GM03348 (cell line): ENCODE measurements around the gene GOLGA8R.
"Not testable (repeated sequence)": the region's sequence is repeated elsewhere in the genome, so short reads cannot be mapped to it uniquely, and the experiment has no call there.

Source experiments
- DNase-seq: peaks from one replicate; pipeline ENCODE4 v3.0.0; 2012; ENCODE audit warnings: low spot score

The GOLGA8R gene, protein sequence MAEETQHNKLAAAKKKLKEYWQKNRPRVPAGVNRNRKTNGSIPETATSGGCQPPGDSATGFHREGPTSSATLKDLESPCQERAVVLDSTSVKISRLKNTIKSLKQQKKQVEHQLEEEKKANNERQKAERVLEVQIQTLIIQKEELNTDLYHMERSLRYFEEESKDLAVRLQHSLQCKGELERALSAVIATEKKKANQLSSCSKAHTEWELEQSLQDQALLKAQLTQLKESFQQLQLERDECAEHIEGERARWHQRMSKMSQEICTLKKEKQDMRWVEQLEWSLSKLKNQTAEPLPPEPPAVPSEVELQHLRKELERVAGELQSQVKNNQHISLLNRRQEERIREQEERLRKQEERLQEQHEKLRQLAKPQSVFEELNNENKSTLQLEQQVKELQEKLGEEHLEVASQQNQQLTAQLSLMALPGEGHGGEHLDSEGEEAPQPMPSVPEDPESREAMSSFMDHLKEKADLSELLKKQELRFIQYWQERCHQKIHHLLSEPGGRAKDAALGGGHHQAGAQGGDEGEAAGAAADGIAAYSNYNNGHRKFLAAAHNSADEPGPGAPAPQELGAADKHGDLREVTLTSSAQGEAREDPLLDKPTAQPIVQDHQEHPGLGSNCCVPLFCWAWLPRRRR

DNA sequence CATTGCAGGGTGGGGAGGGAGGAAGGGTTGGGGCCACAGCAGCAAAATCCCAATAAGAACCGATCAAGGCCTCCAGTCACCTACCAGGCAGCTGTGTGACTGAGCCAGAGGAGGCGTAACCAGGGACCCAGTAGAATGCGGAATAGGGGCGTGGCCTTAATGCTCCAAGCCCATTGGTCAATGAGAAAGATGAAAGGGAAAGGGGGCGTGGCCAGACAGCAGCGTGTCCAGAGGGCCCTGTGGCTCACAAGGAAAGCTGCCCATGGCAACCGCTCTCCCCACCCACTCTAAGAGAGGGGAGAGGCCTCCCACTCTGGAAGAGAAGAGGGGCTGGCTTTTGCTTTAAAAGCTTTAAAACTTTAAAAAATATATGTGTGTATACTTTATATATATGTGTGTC lies at the start of gene GOLGA8R:
GOLGA8R (minus strand) TSS at position 101 of the 400 bp plus-strand sequence; CDS start at position 3, 98 bp downstream.
- DNase-seq: not testable (repeated sequence)

DNA sequence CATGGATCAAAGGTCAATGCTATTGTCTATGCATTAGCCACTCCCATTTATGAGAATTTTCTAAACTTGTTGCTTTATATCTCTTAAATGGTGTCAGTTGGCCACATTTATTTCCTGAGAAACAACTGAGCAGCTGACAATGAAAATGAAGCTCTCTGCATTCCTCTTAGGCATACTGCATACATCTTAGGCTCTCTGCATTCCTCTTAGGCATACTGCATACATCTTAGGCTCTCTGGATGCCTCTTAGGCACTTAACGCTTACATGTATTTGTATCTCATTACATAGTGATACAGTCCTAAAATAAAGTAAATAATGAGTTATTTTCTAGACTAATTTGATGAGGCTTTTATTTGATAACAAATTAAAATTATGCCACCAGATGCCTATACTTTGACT lies 49.8 kb upstream of the GOLGA8R start:
- not testable (repeated sequence) for DNase-seq

DNA sequence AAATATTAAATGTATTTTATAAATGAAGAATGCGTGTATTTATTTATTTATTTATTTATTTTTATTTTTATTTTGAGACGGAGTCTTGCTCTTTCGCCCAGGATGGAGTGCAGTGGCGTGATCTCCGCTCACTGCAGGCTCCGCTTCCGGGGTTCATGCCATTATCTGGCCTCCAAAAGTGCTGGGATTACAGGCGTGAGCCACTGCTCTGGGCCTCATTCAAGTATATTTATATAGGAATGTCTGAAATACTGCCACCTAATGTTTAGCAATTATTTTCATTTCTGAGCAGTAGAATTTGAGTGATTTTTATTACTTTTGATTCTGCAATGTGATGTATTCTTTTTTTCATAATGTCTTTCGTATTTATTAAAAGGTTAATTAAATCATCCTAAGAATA lies 48.1 kb upstream of the GOLGA8R start:
- DNase-seq: not testable (repeated sequence)

DNA sequence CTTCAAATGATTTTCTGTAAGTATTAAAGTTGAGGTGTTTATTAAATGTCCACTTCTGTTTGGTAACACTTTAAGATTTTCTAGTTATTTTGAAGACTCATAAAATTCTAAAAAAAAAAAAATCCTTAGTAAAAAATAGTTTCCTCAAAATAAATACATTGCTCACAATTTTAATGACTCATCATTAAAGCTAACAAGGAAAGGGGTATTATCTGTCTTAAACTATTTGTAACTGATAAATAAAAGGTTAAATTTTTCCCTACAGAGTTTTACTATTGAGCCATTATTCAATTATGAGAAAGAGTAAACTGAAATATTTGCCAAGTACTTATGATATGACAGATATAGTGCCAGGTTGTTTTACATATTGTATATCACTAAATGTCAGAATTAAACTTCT lies 38.6 kb upstream of the GOLGA8R start:
- not testable (repeated sequence) for DNase-seq

DNA sequence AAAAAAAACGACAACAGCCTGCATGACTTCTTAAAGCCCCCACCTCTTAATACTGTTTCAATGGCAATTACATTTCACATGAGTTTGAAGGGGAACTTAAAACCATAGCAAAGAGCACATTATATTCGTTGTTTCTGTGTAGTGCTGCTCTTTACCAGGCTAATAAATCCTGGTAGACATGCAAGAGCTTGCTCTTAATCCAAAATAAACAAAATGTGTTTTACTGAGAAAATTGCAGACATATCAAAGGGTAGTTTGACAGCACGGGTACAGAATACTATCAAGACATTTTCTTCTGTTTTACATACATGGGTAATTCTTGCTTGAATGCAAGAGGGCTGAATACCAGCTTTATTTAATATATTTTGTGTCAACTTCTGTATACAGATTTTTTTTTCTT lies 24.3 kb upstream of the GOLGA8R start:
- DNase-seq: not testable (repeated sequence)

DNA sequence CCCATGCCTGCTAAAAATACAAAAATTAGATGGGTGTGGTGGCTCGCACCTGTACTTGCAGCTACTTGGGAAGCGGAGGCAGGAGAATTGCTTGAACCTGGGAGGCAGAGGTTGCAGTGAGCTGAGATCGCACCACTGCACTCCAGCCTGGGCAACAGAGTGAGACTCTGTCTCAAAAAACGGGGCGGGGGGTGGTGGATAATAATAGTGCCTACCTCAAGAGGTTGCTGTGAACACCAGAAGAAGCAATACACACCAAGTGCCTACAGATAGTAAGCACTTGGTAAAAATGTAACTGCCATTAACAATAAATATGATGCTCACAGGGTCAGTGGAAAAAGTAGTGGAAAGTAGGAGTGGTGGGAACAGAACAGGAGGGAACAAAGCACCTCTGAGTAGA lies 21.8 kb upstream of the GOLGA8R start:
- DNase-seq: not testable (repeated sequence)

DNA sequence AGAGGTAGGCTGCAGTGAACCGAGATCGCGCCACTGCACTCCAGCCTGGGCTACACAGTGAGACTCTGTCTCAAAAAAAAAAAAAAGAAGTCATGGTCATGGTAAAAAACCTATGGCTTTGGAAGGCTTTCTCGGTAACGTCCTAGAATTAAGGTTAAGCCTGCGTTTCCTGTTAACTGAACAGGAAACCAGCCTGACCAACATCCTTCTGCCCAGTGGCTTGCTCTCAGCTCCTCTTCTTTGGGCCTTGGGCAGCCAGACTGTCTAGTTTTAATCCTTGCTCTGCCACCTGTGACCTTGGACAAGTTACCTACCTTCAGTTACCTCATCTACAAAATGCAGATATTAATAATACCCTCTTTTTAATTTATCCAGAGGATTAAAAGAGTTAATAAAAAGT lies 6.7 kb upstream of the GOLGA8R start:
- DNase-seq: not testable (repeated sequence)

DNA sequence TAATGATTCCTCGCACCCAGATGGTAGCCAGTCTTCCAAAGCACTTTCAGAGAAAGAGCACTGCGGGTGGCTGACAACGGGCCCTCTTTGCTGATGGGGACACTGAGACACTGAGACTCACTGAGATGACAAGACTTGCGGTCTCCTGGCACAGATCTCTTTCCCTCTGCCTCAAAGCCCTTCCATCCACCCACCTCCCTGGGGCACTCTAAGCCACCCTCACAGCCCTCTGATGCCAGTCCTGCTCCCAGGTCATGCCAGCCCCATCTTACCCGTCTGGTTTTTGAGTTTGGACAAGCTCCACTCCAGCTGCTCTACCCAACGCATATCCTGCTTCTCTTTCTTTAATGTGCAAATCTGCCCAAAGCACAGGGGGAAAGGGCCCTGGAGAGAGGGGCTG lies 6.4 kb downstream of the GOLGA8R start:
- not testable (repeated sequence) for DNase-seq

DNA sequence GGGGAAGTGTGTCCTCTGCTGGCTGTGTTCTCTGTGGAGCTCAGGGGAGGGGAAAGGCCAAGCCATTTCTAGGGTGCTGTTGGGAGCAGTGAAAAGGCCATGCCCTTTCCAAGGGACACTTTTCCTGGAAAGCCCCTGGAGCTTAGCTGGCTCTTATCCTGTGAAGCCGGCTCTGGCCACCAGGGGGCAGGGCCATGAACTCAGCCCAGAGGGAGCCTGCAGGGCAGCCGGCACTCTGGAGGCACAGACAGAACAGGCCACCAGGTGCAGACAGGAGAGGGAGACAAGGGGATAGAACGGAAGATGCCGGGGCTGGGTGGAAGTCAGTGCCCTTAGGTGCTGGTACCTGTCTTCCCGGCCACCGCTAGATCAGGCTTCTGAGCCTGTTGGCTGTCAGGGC lies 15.1 kb downstream of the GOLGA8R start:
- DNase-seq: not testable (repeated sequence)

DNA sequence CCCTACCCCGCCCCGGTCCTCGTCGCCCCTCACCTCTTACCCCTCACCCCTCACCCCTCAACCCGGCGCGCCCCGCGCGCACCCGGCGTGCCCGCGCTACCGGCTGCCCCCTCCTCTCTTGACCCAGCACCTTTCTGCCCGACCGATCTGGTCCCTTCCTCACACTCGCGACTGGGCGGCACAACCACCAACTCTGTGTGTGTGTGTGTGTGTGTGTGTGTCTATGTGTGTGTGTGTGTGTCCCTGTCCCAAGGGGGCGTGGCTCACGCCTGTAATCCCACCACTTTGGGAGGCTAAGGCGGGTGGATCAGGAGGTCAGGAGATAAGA lies 20.4 kb downstream of the GOLGA8R start:
- DNase-seq: not testable (repeated sequence)

DNA sequence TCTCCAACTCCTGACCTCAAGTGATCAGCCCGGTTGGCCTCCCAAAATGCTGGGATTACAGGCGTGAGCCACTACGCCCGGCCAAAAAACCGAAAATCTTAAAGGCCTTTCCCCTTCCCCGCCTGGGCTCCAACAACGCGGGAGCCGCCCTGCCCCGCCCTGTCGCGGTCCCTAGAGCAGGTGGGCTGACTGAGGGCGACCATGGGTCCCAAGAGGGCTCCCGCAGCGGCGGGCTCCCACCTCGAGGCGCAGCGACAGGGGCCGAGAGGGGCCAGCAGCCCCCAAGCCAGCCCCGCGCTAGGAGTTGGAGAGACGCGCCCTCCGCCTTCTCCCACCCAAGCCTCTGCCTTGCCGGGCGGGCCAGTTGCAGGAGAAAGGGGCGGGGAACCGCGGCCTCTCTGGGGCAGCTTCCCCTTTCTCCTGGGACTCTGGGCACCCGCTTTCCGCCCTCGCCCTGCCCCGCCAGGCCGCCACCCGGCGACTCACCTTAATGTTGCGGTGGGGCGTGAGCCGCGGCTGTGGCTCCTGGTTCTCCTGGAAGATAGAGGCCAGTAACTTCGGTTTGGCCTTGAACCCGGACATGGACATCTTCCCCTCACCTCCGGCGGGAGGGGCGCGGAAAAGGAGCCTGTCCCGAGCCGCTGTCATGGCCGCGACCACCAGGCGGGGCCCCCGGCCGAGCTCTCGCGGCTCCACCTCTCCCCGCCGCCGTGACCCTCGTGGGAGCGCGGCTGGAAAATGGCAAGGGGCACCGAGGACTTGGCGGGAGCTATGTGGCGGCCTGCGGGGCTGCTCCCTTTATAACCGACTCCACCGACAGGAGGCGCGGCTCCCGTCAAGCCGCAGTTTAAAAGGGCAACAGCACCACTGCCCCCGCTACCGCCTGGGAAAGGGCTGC lies 21.0 kb downstream of the GOLGA8R start, which contains the start of gene CHRFAM7A:
CHRFAM7A (minus strand) TSS at position 775 of the 898 bp plus-strand sequence. CDS start 10,189 bp downstream, outside the sequence.
- DNase-seq: not testable (repeated sequence)

DNA sequence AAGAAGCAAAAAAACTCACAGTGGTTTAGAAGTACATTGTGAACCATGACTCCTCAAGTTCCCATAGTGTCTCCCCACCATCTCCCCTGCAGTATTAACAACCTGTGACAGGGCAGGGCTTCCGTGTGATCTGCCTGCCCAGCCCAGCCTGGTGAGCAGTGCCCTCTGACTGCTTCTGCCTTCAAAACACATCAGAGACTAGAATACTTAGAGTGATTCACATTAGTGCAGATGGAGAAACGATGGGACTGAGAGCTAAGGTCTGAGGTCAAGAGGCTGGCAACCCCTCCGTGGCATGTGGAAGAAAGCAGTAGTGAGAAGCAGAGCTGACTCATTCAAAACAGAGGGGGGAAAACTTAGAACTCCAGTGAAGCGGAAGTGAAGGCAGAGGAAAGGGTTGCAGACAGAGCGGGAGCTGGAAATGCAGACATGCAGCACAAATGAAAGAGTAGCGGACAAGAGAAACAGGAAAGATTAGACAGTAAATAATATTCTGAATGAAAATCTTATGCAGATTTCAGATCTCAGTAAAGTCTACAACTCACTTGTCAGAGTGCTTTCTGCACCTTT lies 27.7 kb downstream of the GOLGA8R start:
- DNase-seq: not testable (repeated sequence)

DNA sequence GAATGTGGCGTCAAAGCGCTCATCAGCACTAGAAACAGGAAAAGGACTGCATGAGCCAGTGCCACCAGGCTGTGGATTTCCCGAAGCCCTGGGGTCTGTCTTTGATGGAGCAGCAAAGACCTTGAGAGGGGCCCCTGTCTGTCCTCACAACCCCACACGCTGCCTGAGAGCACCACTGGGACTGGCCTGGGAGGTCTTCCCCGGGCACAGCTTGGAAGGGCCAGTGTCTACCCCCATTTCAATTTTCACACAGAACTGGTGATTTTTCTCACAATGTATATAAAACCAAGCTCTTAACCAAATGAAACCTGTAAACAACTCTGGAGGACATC lies 37.0 kb downstream of the GOLGA8R start:
- DNase-seq: not testable (repeated sequence)

DNA sequence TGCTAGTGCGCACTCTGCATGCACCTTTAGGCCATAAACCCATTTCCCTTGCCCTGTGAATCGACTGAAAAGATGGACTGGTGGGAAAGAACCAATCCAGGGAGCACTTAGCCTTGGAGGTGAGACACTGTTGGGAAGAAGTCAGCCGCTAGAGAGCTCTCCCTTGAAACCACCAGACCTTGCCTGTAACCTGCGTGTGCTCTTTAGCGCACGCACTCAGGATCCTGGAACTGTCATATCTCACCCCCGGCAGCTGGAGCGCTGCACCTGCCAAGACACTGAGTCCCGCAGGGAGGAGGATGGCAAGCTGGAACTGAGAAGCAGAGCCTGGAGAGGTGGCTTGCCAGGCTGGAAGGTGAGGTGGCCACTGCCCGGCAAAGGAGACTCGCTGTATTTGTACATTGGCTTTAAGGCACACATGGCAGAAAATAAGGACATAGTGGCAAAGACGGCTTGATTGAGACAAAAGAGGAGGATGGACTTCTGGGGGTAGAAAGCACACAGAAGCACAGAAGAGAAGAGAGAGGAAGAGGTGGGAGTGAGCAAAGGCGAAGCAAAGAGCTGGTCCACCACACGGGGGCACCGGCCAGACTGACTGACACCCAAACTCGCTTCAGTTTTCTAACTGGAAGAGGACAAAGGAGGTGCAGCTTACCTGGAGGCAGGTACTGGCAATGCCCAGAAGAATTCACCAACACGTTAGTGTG lies 37.5 kb downstream of the GOLGA8R start:
- DNase-seq: not testable (repeated sequence)

DNA sequence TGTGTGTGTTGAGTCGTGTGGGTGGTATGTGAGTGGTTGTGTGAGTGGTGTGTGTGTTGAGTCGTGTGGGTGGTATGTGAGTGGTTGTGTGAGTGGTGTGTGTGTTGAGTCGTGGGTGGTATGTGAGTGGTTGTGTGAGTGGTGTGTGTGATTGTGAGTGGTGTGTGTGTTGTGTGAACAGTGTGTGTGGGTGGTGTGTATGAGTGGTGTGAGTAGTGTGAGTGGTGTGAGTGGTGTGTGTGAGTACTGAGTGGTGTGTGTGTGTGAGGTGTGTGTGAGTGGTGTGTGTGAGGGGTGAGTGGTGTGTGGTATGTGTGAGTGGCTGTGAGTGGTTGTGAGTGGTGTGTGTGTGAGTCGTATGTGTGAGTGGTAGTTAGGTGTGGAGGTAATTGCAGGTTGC lies 38.2 kb downstream of the GOLGA8R start:
- not testable (repeated sequence) for DNase-seq

DNA sequence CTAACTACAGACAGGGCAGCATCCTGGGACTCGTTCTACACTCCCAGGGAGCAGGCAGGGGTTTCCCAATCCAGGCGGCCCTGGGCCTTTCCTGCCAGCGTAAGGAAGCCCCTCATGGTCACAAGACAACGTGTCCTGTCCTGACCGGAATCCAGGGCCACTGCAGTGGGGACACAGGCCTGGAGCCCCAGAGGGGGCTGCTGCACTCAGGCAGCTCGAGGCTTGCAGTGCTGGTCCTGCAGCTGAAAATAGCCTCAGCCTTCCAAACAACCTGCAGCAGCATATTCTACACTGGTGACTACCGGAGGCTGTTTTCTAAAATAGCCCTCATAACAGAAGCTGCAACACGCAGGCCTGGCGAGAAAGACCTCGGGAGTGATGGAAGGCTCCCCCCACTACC lies 39.2 kb downstream of the GOLGA8R start:
- not testable (repeated sequence) for DNase-seq

DNA sequence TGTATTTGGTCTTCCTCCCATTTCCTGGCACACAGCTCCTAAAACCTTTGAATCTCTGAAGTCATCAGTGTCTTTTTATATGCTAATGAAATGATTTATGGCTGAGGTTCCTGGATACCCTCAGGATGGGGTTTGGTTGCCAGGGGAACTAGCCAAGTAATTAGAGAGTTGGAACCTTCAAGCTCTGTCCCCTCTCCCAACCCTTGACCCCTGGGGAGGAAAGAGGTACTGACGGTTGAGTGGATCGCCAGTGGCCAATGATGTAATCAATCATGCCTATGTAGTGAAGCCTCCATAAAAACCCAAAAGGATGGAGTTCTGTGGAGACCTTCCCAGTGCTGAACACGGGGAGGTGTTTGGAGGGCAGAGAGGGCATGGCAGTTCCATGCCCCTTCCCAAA lies 45.8 kb downstream of the GOLGA8R start:
- DNase-seq: not testable (repeated sequence)

DNA sequence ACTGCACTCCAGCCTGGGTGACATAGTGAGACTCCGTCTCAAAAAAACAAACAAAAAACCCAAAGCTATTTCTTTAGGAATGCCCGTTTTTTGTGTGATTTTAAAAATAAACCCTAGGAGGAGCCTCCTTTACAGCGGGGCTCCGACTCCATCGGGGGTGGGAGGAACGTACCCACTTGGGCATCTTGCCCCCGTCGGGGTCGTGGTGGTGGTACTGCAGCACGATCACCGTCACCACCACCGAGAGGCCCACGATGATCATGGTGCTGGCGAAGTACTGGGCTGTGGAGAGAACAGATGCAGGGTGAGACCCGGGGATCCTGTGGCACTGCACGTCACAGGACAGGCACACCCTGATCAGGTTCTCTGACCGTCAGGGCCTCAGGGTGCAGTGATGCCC lies 46.8 kb downstream of the GOLGA8R start:
- not testable (repeated sequence) for DNase-seq

DNA sequence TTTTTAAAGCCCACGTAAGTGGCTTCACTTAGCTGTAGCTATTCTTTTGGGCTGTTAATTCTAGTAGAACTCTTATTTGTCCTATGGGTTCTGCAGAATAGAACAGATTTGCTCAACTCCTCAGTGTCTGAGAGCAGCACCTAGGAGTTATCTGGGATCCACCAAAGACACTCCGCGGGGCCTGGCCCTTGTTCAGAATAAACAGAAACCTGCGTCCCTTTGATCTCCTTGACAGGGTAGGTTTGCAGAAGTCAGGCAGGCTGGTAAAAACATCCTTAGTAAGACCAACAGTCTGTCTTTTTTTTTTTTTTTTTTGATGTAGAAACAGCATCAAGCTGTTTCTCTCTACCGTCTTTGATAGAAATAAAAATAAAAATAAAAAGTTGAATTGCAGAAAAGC lies 52.7 kb downstream of the GOLGA8R start:
- DNase-seq: not testable (repeated sequence)

DNA sequence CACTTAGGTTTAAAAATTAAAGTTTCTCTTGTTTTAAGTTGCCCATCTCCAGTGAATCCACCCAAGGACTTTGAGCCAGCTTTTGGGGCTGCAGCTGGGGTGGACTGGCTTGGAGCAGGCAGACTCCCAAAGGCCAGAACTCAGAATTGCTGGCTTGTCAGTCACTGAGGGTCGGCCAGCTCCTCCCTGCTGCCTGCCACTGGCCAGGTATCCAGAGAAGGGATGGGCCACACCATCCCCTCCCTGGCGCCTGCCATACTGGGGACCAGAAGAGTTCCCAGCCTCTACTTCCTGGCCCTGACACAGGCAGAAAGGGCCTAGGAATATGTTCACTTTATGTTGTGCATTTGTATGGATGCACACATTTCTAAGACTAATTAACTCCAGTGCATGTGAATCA lies 53.1 kb downstream of the GOLGA8R start:
- not testable (repeated sequence) for DNase-seq

DNA sequence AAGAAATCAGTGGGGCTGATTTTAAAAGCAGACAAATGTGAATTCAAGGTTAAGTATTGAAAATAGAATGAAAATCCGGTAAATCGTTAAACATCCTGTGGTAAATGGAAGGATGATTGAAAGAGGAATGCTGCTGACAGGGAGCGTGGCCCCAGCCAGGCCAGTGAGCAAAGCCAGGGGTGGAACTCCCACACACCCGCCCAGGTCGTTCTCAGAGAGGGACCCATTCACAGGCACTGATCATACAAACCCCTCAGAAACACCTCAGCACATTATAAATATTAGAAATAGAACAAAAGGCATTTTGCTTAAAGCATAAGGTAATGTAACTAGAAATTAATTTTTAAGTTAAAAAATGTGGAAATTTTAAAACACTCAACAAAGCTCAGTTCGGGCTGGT lies 59.0 kb downstream of the GOLGA8R start:
- not testable (repeated sequence) for DNase-seq
